Colonic mucosa (tissue), 4 donors: ENCODE measurements around the gene WDR38. TPM values are rescaled to one million over a fixed set of nuclear protein-coding genes. Genes with fewer than 3 reads are reported as not detected.

Experiments
- DNase-seq: peaks from one replicate; pipeline ENCODE4 v3.0.0-alpha.2; 2020
- H3K27ac ChIP-seq: fragments of 200-600 bp; one replicate; pipeline ENCODE4 v1.8.0; 2021
- H3K27me3 ChIP-seq: fragments of 200-600 bp; one replicate; pipeline ENCODE4 v1.8.0; 2021
- H3K36me3 ChIP-seq: fragments of 200-600 bp; one replicate; pipeline ENCODE4 v1.8.0; 2021
- H3K4me1 ChIP-seq: fragments of 200-600 bp; one replicate; pipeline ENCODE4 v1.8.0; 2021; ENCODE audit warnings: mild to moderate bottlenecking
- H3K4me3 ChIP-seq: fragments of 200-600 bp; one replicate; pipeline ENCODE4 v1.8.0; 2021
- H3K9ac ChIP-seq, 2 donors: one replicate each; pipeline ENCODE4 v1.7.0; 2013; ENCODE audit warnings: control low read depth in 2 of 2, low read depth in 2 of 2, low read length in 2 of 2
- H3K9me3 ChIP-seq: fragments of 200-600 bp; one replicate; pipeline ENCODE4 v1.8.0; 2021
- intact Hi-C: fragments of 100-400 bp; cut with DNase I; formaldehyde crosslinking; loops from one replicate; pipeline ENCODE4 v1.14.1; 2022
- total RNA-seq, 2 donors: library from RNA; stranded (reverse); fragmentation: NEBNext Ultra II Directional in 1 of 2; extraction: Animal tissue kit (Norgen Biotek cat#: 25700) in 1 of 2; gene quantifications; one replicate each; pipeline ENCODE4 v1.2.1, GENCODE V29; 2021
- TF ChIP-seq, protein P1 (sequence below): fragments of 200-600 bp; IDR thresholded peaks from one replicate; pipeline ENCODE4 v1.8.0; 2022; ENCODE audit warnings: antibody characterized with exemption, mild to moderate bottlenecking
- donor health status: healthy.
- donor health status: DM: no; HTN: no; CAD: no.
- donor health status: DM: no; HTN: no; CAD: no.

Gene WDR38, protein sequence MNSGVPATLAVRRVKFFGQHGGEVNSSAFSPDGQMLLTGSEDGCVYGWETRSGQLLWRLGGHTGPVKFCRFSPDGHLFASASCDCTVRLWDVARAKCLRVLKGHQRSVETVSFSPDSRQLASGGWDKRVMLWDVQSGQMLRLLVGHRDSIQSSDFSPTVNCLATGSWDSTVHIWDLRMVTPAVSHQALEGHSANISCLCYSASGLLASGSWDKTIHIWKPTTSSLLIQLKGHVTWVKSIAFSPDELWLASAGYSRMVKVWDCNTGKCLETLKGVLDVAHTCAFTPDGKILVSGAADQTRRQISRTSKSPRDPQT
- not detected for total RNA-seq

DNA sequence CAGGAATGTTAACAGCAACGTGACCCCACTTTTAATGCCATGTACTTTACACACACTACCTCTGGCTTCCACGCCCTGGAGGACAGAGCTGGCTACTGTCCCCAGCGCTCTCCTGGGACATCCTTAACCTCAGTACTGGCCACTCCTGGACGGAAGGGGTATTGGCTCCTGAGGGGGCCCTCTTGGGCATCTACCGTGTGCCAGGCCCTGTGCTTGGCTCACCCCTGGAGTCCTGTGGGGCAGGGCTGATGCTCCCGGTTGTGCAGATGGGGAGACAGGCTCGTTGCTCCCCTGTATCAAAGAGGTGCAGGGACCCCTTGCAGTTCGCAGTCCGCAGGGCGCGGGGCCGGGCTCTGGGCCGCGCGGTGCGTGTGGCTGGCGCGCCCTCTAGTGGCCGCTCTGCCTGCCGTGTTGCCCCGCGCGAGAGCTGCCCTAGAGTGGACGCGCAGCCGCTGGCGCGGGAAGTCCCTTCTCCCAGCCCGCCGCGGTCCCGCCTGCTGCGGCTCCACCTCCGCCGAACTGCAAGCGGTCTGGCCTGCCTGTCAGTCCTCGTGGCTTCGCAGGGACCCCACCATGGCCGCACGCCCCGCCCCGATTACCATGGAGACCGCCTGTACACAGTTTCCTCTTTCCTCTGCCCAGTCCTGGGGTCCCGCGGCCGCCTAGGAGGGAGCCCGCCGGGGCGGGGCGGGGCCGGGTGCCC, at the start of gene WDR38:
TSS of gene WDR38 (plus strand) at position 632 of the 703 bp plus-strand sequence. CDS start 72 bp downstream, outside the sequence.
- H3K4me1 ChIP-seq, result no peaks in the 10 kb centered on the region
- peak within 1 kb of the TSS; percentile 38 to 65 for H3K9ac ChIP-seq
- peaks cover 8% of the 10 kb centered on the region for H3K36me3 ChIP-seq
- no peaks in the 10 kb centered on the region for H3K9me3 ChIP-seq
- H3K4me3 ChIP-seq, result peak within 1 kb of the TSS; percentile 44
- no peak within 1 kb of the TSS for H3K27ac ChIP-seq
- TF ChIP-seq, protein P1, sequence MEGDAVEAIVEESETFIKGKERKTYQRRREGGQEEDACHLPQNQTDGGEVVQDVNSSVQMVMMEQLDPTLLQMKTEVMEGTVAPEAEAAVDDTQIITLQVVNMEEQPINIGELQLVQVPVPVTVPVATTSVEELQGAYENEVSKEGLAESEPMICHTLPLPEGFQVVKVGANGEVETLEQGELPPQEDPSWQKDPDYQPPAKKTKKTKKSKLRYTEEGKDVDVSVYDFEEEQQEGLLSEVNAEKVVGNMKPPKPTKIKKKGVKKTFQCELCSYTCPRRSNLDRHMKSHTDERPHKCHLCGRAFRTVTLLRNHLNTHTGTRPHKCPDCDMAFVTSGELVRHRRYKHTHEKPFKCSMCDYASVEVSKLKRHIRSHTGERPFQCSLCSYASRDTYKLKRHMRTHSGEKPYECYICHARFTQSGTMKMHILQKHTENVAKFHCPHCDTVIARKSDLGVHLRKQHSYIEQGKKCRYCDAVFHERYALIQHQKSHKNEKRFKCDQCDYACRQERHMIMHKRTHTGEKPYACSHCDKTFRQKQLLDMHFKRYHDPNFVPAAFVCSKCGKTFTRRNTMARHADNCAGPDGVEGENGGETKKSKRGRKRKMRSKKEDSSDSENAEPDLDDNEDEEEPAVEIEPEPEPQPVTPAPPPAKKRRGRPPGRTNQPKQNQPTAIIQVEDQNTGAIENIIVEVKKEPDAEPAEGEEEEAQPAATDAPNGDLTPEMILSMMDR, result peak; percentile 96
- peak; percentile 64 for DNase-seq
- intact Hi-C loops, result loop anchor here (1.0 kb wide), 1 partner anchor 79 kb away; no protein-coding TSS in a partner anchor
- no peaks in the 10 kb centered on the region for H3K27me3 ChIP-seq

DNA sequence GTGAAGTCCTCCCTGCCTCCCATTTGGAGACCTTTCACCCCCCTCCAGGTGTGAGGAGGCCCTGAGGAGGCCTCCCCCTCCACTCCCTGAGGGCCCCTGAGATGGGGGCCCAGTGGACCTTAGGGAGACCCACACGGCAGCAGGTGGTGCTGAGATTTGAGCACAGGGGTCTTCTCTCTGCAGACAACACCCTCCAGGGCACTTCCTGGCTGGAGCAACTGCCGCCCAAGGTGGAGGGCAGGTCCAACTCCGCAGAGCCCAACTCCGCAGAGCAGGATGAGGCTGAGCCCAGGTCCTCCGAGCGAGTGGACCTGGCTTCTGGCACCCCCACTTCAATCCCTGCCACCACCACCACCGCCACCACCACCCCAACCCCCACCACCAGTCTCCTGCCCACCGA, 49.3 kb upstream of the WDR38 start:
- Histone ChIP-seq H3K36me3 (no peaks in the 10 kb centered on the region), H3K27ac (no peak overlapping the region), H3K27me3 (no peaks in the 10 kb centered on the region)

DNA sequence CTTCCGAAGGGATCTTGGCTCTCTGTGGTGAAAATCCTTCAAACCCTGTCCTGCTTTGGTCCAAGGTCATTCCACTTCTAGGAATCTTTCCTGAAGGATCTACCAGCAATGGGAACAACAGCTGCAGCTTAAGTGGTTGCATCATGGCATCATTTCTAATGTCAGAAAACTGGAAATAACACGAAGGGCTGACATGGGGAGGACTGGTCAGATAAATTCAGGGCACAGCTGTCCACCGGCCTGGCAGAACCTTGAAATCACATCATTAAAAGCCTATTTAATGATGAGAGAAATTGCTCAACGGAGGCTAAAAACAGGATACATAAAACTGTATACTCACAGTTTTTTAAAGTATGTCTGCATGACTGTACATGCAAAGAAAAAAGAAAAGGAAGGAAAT, 48.1 kb upstream of the WDR38 start:
- H3K36me3 ChIP-seq, result no peaks in the 10 kb centered on the region
- no peak overlapping the region for H3K27ac ChIP-seq
- H3K4me1 ChIP-seq, result no peaks in the 10 kb centered on the region
- no peak overlapping the region for H3K4me3 ChIP-seq
- H3K9me3 ChIP-seq, result no peaks in the 10 kb centered on the region
- no peak for DNase-seq
- TF ChIP-seq, protein P1, result no peak
- intact Hi-C loops, result no loop called here
- H3K9ac ChIP-seq, result no peak overlapping the region
- H3K27me3 ChIP-seq, result no peaks in the 10 kb centered on the region

More for the DNA sequence above, 49.3 kb upstream of the WDR38 start:
- H3K9me3 ChIP-seq, result no peaks in the 10 kb centered on the region
- no peak for DNase-seq
- TF ChIP-seq, protein P1, result no peak
- intact Hi-C loops, result no loop called here
- no peaks in the 10 kb centered on the region for H3K4me1 ChIP-seq
- H3K4me3 ChIP-seq, result no peak overlapping the region
- H3K9ac ChIP-seq, result no peak overlapping the region

GRCh38 chr9:124808246-124808956, 44.9 kb upstream of the WDR38 start:
- H3K27ac ChIP-seq, result no peak overlapping the region
- H3K27me3 ChIP-seq, result no peaks in the 10 kb centered on the region
- intact Hi-C loops, result no loop called here
- no peak for DNase-seq
- TF ChIP-seq, protein P1, result no peak
- no peaks in the 10 kb centered on the region for H3K36me3 ChIP-seq
- no peaks in the 10 kb centered on the region for H3K4me1 ChIP-seq
- H3K9me3 ChIP-seq, result no peaks in the 10 kb centered on the region
- no peak overlapping the region for H3K4me3 ChIP-seq
- H3K9ac ChIP-seq, result no peak overlapping the region

- no peaks in the 10 kb centered on the region for H3K4me1 ChIP-seq
- H3K9me3 ChIP-seq, result no peaks in the 10 kb centered on the region
- H3K4me3 ChIP-seq, result no peak overlapping the region
- TF ChIP-seq, protein P1, result no peak
- no peak overlapping the region for H3K27ac ChIP-seq
- H3K27me3 ChIP-seq, result no peaks in the 10 kb centered on the region
- H3K36me3 ChIP-seq, result no peaks in the 10 kb centered on the region
- H3K9ac ChIP-seq, result no peak overlapping the region
- DNase-seq, result no peak
- intact Hi-C loops, result no loop called here
Measured at GRCh38 chr9:124809211-124809610, 44.0 kb upstream of the WDR38 start.
